ENCODE data around the gene CHRND. TPM values are rescaled to one million over a fixed set of nuclear protein-coding genes. Genes with fewer than 3 reads are reported as not detected.

The CHRND gene
- total RNA-seq, 1 experiment from 2014 or later = not detected

DNA sequence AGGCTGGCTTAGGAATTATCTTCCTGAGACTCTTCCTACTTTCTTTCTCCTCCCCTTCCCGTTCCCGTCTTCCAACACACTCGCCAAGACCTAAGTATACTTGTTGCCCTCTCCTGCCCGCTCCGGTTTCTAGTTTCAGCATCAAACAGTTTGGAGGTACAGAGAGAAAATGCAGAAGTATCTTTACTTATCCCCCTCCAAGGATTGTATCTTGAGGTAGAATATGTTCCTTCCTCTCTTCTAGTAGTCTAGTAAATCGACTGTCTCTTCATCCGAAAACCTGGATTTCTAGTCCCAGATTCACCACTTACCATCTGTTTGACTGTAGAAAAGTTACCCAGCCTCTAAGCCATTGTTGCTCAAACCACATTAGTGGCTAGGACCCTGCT lies 25.3 kb downstream of the CHRND start:
- Histone ChIP-seq H3K9me2 (ENCODE audit: insufficient read depth) (no peaks in the 10 kb centered on the region), H2AFZ (peak overlapping the region; percentile 97), H3K79me2 (ENCODE audit: low read depth) (peaks cover 87% of the 10 kb centered on the region), H4K20me1 (ENCODE audit: insufficient read depth) (peaks cover 33% of the 10 kb centered on the region), H3K9me3 (ENCODE audit: insufficient read depth, low read depth) (no peaks in the 10 kb centered on the region), H3K36me3 (ENCODE audit: low read depth) (peaks cover 3% of the 10 kb centered on the region; the same call in 1 of the 2 replicates), H3K27ac (peak overlapping the region; percentile 89), H3F3A (ENCODE audit: insufficient read depth, low read depth) (no peaks in the 10 kb centered on the region; the same call in 1 of the 2 replicates), H3K4me3 (peak overlapping the region; percentile 87), H3K4me2 (peak overlapping the region; percentile 91), H3K4me1 (replicated peaks; ENCODE audit: insufficient read depth) (peaks cover 13% of the 10 kb centered on the region), H3K27me3 (ENCODE audit: insufficient read depth, low read depth) (no peaks in the 10 kb centered on the region)
- ChIA-PET CTCF (interaction anchor here (0.6 kb wide), 1 partner anchor 149 kb away, joined by 9 read pairs; no protein-coding TSS in a partner anchor), POLR2A (ENCODE audit: unreplicated experiment) (interaction anchor here (0.6 to 1.0 kb wide), 2 partner anchors 138 to 878 kb away, joined by 5 to 7 read pairs; no protein-coding TSS in a partner anchor)
- intact Hi-C loops (cut with micrococcal nuclease; ENCODE audit: unreplicated experiment) = loop anchor here (2.0 to 5.0 kb wide), 2 partner anchors 42 to 701 kb away; partner anchors contain the start of gene ATG16L1
- no peak for DNase-seq
- no peak for TF ChIP-seq EZH2 (IDR thresholded peaks at IDR 0.05; ENCODE audit: low read depth)
- TF ChIP-seq, protein P1, sequence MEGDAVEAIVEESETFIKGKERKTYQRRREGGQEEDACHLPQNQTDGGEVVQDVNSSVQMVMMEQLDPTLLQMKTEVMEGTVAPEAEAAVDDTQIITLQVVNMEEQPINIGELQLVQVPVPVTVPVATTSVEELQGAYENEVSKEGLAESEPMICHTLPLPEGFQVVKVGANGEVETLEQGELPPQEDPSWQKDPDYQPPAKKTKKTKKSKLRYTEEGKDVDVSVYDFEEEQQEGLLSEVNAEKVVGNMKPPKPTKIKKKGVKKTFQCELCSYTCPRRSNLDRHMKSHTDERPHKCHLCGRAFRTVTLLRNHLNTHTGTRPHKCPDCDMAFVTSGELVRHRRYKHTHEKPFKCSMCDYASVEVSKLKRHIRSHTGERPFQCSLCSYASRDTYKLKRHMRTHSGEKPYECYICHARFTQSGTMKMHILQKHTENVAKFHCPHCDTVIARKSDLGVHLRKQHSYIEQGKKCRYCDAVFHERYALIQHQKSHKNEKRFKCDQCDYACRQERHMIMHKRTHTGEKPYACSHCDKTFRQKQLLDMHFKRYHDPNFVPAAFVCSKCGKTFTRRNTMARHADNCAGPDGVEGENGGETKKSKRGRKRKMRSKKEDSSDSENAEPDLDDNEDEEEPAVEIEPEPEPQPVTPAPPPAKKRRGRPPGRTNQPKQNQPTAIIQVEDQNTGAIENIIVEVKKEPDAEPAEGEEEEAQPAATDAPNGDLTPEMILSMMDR (conservative IDR thresholded peaks at IDR 0.05) = no peak
- TSS peak; percentile 32 for BruUV-seq (replicated peaks)

DNA sequence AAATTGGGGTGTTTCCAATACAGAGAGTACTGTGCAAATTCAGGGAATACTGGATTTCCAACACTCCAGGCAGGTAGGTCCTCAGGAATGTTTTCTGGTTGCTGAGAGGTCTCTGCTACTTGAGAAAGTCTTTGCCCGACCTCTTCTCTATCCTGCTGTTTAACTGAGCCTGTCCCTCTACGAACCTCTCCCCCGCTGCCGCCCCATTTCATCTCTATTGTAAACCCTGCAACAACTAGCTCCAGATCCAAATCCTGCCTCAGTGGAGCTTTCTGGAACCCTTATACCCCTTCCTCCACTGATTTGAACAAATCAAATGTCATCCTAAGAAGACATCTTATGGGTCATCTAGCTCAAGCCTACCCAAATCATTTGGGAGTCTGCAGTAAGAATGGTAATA lies 25.8 kb downstream of the CHRND start:
- Histone ChIP-seq H3K27ac (no peak overlapping the region), H3K4me2 (peak overlapping the region; percentile 91), H3K79me2 (ENCODE audit: low read depth) (peaks cover 82% of the 10 kb centered on the region), H3K36me3 (ENCODE audit: low read depth) (peaks cover 3% of the 10 kb centered on the region; the same call in 1 of the 2 replicates), H2AFZ (no peak overlapping the region), H3F3A (ENCODE audit: insufficient read depth, low read depth) (no peaks in the 10 kb centered on the region; the same call in 1 of the 2 replicates), H3K4me1 (replicated peaks; ENCODE audit: insufficient read depth) (peaks cover 13% of the 10 kb centered on the region), H4K20me1 (ENCODE audit: insufficient read depth) (peaks cover 34% of the 10 kb centered on the region), H3K27me3 (ENCODE audit: insufficient read depth, low read depth) (no peaks in the 10 kb centered on the region), H3K9me3 (ENCODE audit: insufficient read depth, low read depth) (no peaks in the 10 kb centered on the region), H3K9me2 (ENCODE audit: insufficient read depth) (no peaks in the 10 kb centered on the region), H3K4me3 (peak overlapping the region; percentile 87)
- no peak for DNase-seq
- BruUV-seq (replicated peaks) = no TSS peak
- CTCF ChIA-PET = interaction anchor here (0.6 kb wide), 1 partner anchor 149 kb away, joined by 9 read pairs; no protein-coding TSS in a partner anchor
- TF ChIP-seq, protein P1 (conservative IDR thresholded peaks at IDR 0.05) = no peak
- TF ChIP-seq EZH2 (IDR thresholded peaks at IDR 0.05; ENCODE audit: low read depth) = no peak
- intact Hi-C loops (cut with micrococcal nuclease; ENCODE audit: unreplicated experiment) = loop anchor here (2.0 to 5.0 kb wide), 2 partner anchors 41 to 701 kb away; partner anchors contain the start of gene ATG16L1
- POLR2A ChIA-PET (ENCODE audit: unreplicated experiment) = no interaction called here

DNA sequence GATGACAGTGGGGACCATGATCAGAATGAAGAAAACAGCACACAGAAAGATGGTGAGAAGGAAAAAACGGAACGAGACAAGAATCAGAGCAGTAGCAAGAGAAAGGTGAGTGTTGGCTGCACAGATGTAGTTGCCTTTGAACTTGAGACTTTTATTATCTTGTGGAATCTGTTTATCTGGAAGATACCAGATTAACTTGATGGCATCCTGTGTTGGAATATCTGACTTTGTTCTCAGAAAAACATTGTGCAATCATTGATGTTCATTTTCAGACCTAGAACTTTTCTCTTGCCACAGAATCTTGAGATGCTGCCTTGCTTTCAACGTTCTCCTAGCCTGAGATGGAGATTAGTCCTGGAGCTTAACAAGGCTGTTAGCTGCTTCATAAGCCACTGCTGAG lies 30.5 kb downstream of the CHRND start:
- Histone ChIP-seq H2AFZ (no peak overlapping the region), H3K4me2 (no peak overlapping the region), H4K20me1 (ENCODE audit: insufficient read depth) (peaks cover 40% of the 10 kb centered on the region), H3K36me3 (ENCODE audit: low read depth) (0 out of 2 replicates have a peak, but pooled peaks cover 3% of the 10 kb centered on the region), H3K4me3 (no peak overlapping the region), H3K27me3 (ENCODE audit: insufficient read depth, low read depth) (no peaks in the 10 kb centered on the region), H3K4me1 (replicated peaks; ENCODE audit: insufficient read depth) (peaks cover 5% of the 10 kb centered on the region; the same call in 1 of the 2 replicates), H3F3A (ENCODE audit: insufficient read depth, low read depth) (peaks cover 7% of the 10 kb centered on the region; the same call in 1 of the 2 replicates), H3K9me3 (ENCODE audit: insufficient read depth, low read depth) (no peaks in the 10 kb centered on the region), H3K9me2 (ENCODE audit: insufficient read depth) (no peaks in the 10 kb centered on the region), H3K79me2 (ENCODE audit: low read depth) (peaks cover 41% of the 10 kb centered on the region), H3K27ac (no peak overlapping the region)
- no TSS peak for BruUV-seq (replicated peaks)
- CTCF ChIA-PET = no interaction called here
- intact Hi-C loops (cut with micrococcal nuclease; ENCODE audit: unreplicated experiment) = no loop called here
- POLR2A ChIA-PET (ENCODE audit: unreplicated experiment) = interaction anchor here (0.7 kb wide), 1 partner anchor 1298 kb away, joined by 4 read pairs; no protein-coding TSS in a partner anchor
- no peak for DNase-seq
- TF ChIP-seq EZH2 (IDR thresholded peaks at IDR 0.05; ENCODE audit: low read depth) = no peak
- TF ChIP-seq, protein P1 (conservative IDR thresholded peaks at IDR 0.05) = no peak

All from PC-9 (cell line).